GM19035 (cell line): ENCODE measurements around the gene CENPF.

ENCODE experiments used
- ATAC-seq: cut with Tn5 transposase; IDR thresholded peaks from one replicate; pipeline ENCODE4 v1.9.1; 2021; ENCODE audit not compliant: unreplicated experiment

Gene CENPF

GRCh38 chr1:214615109-214615508 lies 12.1 kb downstream of the CENPF start:
- no peak for ATAC-seq

GRCh38 chr1:214615871-214616270 lies 12.9 kb downstream of the CENPF start:
- ATAC-seq: no peak

- ATAC-seq: no peak
Observed at GRCh38 chr1:214617246-214617645, 14.3 kb downstream of the CENPF start.

GRCh38 chr1:214617843-214618242 lies 14.8 kb downstream of the CENPF start:
- ATAC-seq: no peak

GRCh38 chr1:214621236-214621635 lies 18.2 kb downstream of the CENPF start:
- ATAC-seq: no peak

- ATAC-seq: no peak
Observed at GRCh38 chr1:214623430-214623829, 20.4 kb downstream of the CENPF start.

- no peak for ATAC-seq
Observed at GRCh38 chr1:214632091-214632490, 29.1 kb downstream of the CENPF start.

GRCh38 chr1:214633686-214634085 lies 30.7 kb downstream of the CENPF start:
- ATAC-seq: no peak

GRCh38 chr1:214634267-214634666 lies 31.3 kb downstream of the CENPF start:
- no peak for ATAC-seq

- no peak for ATAC-seq
Observed at GRCh38 chr1:214635086-214635485, 32.1 kb downstream of the CENPF start.

- ATAC-seq: no peak
Observed at GRCh38 chr1:214635506-214635905, 32.5 kb downstream of the CENPF start.

GRCh38 chr1:214636436-214636835 lies 33.4 kb downstream of the CENPF start:
- no peak for ATAC-seq

GRCh38 chr1:214637125-214637524 lies 34.1 kb downstream of the CENPF start:
- ATAC-seq: no peak

GRCh38 chr1:214637722-214638458 lies 34.9 kb downstream of the CENPF start:
- peak; percentile 71 for ATAC-seq

GRCh38 chr1:214638459-214638807 lies 35.4 kb downstream of the CENPF start:
- no peak for ATAC-seq

GRCh38 chr1:214638997-214639396 lies 36.0 kb downstream of the CENPF start:
- no peak for ATAC-seq

- no peak for ATAC-seq
Observed at GRCh38 chr1:214640431-214641213, 37.6 kb downstream of the CENPF start.

GRCh38 chr1:214641214-214641895 lies 38.4 kb downstream of the CENPF start:
- no peak for ATAC-seq

GRCh38 chr1:214643030-214643429 lies 40.0 kb downstream of the CENPF start:
- ATAC-seq: no peak

GRCh38 chr1:214645712-214646111 lies 42.7 kb downstream of the CENPF start:
- ATAC-seq: no peak

GRCh38 chr1:214648801-214649200 lies 45.8 kb downstream of the CENPF start:
- ATAC-seq: no peak

GRCh38 chr1:214649607-214650006 lies 46.6 kb downstream of the CENPF start:
- no peak for ATAC-seq
